Left hindlimb (tissue), 1 donor: ENCODE data around the gene ARAP2.
A peak's percentile ranks its signal among the peaks of the same experiment; 100 is the strongest.

Experiments used
- DNase-seq: peaks from one replicate; pipeline ENCODE4 v3.0.0-alpha.2; 2018

ARAP2 gene, protein sequence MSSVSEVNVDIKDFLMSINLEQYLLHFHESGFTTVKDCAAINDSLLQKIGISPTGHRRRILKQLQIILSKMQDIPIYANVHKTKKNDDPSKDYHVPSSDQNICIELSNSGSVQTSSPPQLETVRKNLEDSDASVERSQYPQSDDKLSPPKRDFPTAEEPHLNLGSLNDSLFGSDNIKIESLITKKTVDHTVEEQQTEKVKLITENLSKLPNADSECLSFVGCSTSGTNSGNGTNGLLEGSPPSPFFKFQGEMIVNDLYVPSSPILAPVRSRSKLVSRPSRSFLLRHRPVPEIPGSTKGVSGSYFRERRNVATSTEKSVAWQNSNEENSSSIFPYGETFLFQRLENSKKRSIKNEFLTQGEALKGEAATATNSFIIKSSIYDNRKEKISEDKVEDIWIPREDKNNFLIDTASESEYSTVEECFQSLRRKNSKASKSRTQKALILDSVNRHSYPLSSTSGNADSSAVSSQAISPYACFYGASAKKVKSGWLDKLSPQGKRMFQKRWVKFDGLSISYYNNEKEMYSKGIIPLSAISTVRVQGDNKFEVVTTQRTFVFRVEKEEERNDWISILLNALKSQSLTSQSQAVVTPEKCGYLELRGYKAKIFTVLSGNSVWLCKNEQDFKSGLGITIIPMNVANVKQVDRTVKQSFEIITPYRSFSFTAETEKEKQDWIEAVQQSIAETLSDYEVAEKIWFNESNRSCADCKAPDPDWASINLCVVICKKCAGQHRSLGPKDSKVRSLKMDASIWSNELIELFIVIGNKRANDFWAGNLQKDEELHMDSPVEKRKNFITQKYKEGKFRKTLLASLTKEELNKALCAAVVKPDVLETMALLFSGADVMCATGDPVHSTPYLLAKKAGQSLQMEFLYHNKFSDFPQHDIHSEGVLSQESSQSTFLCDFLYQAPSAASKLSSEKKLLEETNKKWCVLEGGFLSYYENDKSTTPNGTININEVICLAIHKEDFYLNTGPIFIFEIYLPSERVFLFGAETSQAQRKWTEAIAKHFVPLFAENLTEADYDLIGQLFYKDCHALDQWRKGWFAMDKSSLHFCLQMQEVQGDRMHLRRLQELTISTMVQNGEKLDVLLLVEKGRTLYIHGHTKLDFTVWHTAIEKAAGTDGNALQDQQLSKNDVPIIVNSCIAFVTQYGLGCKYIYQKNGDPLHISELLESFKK (N-terminal part only)

DNA sequence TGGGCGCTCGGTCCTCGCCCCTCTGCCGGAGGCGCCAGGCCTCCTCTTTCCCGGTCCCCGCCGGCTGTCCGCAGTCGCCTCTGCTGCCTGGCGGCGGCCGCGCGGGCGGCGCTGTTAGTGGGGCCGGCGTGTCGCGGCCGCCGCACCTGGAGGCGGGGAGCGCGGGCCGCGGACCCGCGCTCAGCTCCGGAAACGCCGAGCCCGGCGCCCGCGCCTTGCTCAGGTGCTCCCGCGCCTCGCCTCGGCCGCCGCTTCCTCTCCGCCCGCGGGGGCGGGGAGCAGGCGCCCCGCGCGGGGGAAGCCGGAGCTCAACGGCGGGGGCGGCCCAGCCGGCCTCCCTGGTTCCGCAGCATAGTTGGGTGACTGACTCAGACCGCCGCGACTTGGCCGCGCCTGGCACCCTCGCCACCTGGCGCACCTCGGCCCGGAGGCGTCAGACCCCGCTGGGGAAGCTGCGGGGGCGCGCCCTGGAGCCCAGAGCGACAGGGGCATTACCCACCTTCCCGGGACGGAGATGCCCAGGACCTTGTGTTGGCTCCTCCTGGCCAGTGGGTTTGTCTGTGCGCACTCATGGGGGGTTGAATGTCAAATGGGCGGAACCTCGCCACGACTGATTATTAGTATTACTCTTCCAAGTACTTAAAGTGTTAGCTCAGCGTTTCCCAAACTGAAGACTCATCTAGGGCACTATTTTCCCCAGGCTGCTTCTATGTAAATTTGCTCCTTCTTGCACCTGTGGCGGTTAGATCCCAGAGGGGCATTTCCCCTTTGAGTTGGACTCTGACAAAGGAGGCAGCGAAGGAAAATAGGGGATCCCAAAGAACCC, at the start of gene ARAP2:
ARAP2 (minus strand) TSS at position 258 of the 826 bp plus-strand sequence. CDS start 15,028 bp downstream, outside the sequence.
- peak; percentile 45 for DNase-seq

DNA sequence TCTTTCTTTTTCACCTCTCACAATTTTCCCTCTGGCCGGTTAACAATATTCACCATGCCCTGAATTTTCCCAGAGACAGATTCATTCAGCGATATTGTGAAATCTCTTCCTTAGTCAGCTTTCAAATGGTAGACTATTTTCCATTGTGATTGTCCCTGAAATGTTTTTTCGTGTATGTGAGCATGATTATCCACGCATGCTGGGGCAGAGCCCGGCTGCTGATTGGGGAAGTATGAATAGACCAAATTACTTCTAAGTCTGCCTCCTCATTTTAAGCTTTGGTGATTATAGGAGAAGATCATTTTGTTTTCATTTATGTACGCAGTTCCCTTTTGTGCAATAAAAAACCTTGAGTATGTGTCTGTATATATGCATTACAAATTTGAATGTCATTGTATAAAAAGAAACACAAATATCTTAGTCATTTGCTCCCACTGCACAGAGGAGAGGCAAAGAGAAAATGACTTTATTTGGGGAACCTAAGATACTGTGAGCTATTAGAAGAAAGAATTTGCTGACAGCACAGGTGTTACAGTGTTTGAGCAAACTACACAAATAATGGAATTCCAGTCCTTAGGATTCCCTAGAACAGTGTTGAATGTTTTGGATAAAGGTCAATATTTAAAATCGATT, 48.4 kb upstream of the ARAP2 start:
- no peak for DNase-seq

DNA sequence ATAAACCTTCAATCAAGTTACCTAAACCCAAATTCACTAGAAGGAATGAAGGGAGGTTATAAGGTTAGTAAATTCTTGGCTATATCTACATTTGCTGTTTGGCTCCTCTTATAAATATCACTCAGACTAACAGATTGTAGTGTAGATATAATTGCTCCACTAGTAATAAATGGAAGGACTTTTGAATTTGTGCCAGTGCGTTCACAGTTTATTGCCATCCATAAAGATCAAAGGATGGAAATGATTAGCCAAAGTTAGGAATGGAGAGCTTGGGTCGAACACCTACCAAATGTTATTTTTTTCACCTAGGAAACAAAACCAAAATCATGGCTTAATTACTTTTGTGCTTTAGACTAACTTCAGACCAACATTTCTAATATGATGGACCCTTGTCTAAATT, 46.3 kb upstream of the ARAP2 start:
- no peak for DNase-seq

DNA sequence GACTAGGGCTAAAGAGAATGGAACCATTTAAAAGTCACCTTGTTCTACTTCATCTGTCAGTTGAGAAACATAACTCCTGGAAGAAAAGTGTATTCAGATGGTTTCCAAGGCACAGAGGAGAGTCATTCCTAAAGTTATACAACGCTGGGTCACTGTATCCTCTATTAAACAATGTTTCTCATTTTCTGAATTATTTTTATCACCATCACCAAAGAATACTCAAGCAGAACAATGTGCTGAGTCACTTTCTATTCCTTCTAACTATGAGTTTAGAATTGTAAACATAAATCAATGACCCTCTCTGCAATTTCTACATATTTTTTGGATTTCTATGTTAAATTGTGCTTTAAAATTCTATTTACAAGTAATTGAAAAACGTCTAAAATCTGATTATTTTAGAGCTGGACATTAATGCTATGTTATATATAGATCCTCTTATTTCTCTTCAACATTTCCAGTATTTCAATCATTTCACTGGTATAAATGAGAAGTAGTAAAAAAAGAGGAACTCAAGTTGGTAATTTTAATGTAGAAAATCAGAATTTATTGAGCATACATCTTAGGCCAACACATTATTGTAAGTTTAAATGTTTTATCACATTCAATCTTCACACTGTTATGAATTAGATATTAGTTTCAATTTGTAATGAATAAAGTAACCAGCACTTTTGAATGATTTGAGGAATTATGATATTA, 44.6 kb upstream of the ARAP2 start:
- DNase-seq, result no peak

DNA sequence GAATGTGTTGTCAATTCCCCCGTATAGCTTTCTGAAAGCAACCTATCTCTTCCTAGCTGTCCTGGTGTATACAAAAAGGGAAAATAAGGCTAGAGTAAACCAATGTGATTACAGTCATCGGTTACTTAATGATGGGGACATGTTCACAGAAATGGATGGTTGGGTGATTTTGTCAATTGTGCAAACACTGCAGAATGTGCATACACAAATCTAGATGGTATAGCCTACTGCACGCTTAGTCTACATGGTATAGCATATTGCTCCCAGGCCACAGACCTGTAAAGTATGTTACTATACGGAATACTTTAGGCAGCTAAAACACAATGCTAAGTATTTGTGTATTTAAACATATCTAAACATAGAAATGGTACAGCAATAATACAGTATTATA, 42.2 kb upstream of the ARAP2 start:
- no peak for DNase-seq

DNA sequence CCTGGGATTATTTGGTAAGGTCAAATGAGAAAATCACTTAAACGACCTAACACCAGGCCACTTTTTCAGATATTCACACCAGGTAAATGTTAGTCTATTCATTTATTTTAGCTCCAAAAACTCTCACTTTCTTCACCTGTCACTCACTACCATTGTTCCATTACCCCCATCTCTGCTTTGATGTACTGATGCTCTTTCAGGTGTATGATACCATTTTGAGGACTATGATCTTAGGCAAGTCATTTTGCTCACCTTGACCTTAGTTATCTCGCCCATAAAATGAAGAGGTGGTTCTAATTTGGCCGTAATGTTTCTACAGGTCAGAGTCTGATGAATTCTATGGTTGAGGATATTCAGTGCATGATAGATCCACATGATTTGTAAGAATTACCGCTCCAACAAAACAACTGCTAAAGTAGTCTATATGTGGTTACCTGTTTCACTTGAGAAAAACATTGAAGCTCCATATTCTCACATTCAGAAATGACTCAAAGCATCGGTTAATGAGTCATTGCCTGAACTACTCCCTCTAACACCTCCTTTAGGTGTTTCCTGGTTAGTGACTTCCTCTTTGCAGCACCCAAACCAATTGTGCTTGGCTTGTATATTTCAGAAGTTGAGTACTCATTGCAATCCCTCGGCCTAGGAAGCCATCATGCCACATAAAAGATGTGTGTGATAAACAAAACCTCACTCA, 41.6 kb upstream of the ARAP2 start:
- DNase-seq, result no peak

DNA sequence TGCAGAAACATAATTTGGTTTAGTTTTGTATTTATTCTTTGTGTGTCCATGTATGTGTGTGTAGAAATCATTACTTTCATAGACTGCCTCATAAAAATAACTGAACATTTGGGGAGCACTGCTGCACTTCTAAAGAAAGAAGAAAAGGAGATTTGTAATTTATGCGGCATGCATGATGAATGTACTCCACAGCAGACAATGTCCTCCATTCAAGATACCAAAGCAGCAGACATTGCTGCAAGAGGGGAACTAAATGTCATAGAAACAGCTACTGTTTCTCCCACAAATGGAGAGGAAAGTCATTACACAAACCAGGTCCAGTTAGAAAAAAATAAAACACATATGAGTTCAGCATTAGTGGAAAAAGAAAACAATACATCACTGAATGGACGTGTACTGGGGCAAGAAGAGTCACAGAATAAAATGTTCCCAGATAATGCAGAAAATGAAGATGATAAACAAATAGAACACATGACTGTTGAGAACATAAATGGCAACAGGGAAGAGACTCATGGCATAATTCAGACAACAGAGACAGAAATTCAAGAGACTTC, 39.7 kb upstream of the ARAP2 start:
- no peak for DNase-seq

DNA sequence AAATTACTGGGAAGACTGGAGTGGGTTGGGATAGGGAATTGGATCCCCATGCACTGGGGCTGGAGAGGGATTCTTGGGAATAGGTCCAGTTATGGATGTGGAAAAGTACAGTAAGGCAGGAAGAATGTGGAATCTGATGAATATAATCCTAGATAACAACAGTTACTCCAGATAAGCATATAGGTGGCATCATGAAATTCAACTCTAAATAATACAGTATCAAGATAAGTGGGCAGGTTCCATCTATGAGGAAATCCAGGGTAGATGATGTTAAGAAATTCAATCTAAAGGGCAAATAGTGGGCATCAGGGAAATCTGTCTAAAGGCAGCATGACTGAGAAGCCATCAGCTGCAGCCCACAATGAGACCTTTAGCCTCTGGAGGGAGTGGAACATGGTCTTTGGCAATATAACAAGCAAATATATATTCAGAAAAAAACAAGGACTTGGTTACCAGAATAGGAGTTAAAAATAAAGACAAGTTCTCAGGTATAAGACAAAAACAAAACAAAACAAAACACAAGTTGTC, 38.3 kb upstream of the ARAP2 start:
- no peak for DNase-seq

DNA sequence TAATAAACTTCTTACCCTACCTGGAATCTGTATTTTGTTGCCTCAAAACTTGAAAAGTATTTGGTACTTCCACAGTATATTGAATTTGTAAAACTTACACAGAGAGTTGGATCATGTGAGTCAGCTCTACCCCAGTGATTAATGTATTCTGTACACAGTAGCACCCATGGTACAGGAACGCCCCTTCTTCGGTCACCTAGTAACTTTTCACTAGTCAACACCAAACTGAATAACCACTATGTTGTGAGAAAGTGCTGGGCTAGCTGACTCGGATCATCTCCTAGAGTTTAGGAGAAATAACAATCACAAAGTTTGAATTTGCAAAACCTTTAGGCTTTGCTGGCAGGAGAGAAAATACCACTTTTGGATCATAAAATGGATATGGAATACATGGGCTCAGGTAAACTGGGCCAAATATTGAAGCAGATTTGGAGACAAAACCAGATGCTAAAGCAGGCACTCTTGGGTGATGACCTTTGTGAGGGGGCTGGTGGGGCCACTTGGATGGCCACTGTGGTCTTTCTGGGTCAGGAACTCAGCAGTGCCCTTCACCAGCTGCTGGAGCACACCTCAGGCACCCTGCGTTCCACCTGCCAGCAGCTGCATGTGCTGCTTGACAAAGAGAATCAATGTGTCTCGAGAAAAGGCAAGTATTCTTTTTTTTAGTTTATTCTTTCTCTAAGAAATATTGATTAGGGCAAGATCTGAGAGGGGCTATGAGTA, 37.2 kb upstream of the ARAP2 start, which contains the start of gene DTHD1:
DTHD1 (plus strand) TSS at position 233 of the 723 bp plus-strand sequence; CDS start at position 376, 143 bp downstream.
- no peak for DNase-seq

DNA sequence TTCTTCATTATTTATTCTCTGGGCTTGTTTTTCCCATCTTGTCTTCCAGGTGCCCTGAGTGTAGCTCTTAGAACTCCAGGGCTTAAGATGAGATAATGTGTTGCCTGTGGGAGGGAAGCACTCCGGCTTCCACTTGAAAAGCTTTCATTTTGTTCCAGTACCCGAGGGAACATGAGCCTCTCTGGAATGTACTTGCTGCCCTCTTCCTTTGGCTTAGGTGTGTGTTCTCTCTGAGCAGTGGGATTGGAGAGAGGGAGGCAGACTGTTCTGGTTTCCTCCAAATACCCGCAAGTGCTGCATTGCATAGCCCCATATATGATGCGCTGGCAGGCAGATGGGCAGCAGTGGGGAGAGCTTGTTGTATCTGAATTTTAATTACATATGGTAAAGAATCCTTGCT, 36.2 kb upstream of the ARAP2 start:
- no peak for DNase-seq

DNA sequence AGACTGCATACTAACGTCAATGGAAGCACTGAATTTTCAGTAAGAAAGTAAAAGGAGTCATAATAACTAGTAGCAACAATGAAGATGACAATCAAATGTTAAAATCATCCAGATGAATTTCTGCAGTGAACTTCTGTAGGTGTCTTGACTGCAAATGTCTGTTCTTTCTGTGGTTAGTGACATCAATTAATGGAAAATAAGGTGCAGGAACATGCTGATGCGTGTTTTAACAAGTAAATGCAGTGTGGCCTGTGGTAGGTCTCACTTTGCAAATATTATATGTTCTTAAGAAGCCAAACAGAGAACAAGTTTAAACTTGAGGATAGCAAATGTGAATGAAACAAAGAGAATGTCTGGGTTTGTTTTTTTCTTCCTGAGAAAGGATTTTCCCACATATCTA, 34.5 kb upstream of the ARAP2 start:
- no peak for DNase-seq

DNA sequence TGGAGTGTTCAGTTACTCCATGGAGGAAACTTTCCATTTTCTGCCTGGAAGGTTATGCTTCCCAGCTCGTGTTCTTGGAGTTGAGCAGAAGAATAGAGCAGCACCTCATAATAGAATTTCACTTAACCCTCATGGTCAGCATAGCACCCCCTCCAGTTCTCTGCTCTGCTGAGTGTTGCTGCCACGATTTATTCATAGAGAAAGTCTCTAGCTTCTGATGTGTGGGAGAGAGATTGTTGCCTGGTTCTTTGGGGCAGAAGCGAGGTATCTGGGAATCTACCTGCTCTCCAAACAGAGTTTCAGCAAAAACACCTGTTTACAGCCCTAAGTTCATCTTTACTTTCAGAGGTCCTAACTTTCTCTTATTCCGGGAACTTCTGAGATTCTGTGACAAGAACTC, 33.2 kb upstream of the ARAP2 start:
- DNase-seq, result no peak

DNA sequence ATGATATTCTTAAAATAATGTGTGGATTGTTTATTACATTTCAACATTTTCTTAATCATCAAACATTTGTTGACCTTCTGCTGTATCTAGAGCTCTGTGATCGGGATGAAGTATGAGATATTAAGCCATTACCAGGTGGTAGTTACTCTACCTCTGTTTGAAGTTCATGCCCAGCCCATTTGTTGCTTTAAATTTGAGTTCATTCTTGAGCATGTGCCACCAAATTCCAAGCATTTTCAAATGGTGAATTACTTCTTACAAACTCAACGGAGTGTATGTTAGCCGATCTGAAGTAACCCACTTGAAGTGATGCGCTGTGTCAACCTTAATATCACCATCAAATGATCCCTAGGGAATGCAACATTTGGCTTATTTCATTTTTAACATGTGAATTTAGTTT, 29.8 kb upstream of the ARAP2 start:
- DNase-seq, result no peak

DNA sequence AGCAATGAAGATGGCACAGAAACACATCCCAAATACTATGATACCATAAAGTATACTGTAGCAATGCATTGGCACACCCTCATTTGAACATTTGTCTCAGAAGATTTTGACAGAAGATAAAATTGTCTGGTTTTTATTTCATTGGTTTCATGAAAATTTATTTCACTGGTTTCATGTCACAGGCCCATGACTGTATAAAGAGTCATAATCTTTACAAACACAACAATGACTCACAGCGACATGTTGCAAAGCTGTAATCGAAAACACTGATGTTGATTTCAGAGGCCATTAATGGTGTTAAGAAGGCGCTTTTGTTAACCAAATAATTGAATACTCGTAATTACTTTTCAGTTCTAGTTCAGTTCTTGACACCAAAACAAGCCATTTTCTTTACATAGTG, 29.0 kb upstream of the ARAP2 start:
- no peak for DNase-seq

DNA sequence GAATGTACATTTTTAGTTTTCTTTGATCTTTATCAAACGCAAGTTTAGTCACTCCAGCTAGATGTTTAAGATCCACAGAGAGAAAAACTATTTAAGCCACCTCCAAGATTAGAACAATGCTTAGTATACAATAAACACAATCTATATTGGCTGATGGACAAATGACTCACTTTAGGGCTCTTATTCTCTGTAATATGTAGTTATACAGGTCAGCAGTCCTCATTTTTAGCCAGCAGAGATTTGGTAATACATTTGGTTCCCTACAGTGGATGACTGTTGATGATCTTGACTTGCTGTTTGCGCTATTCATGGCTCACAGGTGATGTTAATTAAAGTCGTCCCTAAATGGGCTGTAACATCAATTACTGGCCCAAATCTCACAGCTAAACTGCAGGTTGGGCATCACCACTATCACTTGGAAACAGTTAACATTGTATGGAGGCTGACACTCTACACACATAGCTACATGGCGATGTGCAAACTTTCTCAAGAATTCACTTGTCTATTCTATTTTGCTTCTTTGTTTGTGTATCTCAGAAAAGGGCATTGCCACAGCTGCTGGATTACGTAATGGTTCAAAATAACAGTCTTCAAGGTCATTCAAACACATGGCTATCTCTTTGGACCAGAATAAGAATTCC, 25.3 kb upstream of the ARAP2 start:
- DNase-seq, result no peak

DNA sequence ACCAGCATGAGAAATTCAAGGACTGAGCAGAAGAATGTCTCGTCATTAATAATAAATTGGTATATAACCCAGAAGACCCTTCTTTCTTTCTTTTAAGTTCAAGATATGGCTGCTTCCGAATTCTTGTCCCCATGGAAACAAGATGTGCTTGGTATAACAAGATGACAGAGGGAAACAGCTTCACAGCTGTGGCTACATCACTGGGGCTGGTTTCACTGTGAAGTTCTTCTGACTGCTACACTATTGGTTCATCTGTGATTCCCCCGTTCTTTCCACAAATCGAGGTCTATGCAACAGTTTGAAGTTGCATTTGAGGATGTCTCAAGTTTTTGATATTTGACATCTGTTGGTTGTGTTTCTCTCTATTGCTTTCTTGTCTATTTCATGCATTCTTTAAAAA, 24.8 kb upstream of the ARAP2 start:
- DNase-seq, result no peak

DNA sequence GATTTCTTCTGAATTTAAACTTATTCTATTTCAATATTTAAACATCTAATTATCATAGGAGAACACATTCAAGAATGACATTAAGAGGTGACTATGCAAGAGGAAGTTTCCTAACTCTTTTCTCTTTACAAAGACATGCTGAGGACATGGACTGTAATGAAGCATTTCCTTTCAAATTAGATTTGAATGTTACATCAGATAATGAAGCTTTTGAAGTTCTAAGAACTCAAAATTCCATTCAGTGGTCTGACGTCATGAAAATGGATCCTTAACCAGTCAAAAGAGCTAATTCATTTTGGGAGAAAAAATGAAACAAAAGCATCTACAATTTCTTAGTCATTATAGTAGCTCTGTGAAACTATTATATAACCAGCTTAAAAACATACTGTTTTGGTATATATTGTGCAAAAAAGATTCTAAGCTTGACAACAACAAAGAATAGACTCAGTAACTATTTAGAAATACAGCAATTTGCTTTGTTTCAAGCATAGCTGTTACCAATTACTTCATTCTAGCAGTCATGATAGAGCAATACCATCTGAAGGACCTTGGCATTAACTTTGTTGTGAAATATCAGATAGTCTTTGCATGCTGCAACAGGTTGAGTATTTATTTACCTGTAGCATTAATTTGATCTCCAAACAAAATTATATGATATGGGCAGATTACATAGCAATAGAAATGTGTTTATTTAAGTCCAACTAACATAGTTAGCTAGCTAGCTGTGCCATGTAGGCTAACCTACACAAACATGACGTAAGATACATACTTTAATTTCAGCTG, 23.4 kb upstream of the ARAP2 start:
- DNase-seq, result no peak
